Hepatocyte (in vitro differentiated cells): ENCODE results near the gene PSME1.

Experiments
- CTCF ChIP-seq: fragments of 200-600 bp; sonication (generic); IDR thresholded peaks from 2 replicates; pipeline ENCODE4 v1.5.1; 2016; ENCODE audit warnings: antibody characterized with exemption, mild to moderate bottlenecking; ENCODE audit not compliant: poor library complexity
- EZH2 ChIP-seq: fragments of 200-600 bp; sonication (generic); IDR thresholded peaks from 2 replicates; pipeline ENCODE4 v1.6.1; 2016; ENCODE audit warnings: antibody characterized with exemption, mild to moderate bottlenecking, borderline replicate concordance
- EZH2phosphoT487 ChIP-seq: fragments of 200-600 bp; sonication (generic); IDR thresholded peaks from one replicate; pipeline ENCODE4 v1.6.1; 2018; ENCODE audit warnings: antibody characterized with exemption, mild to moderate bottlenecking, low read depth, moderate library complexity; ENCODE audit not compliant: unreplicated experiment, severe bottlenecking

DNA sequence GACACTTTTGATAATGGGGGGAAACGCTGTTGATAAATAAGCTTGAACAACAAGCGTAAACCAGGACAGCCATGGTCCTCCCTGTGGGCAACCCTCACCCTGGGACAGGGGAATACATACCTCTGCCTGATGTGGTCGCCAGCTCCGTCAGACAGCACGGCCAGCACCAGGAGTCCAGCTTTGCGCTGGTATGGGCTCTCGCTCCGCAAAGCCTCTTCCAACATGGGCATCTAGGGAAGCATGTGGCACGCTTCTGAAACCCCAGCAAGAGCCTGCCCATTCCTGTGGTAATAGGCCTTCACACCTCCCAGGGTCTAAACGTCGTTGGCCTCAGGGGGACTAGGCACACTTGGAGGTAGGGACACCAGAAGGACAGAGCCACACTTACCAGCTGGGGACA lies 49.7 kb downstream of the PSME1 start:
- TF ChIP-seq CTCF (no peak), EZH2 (no peak), EZH2phosphoT487 (no peak)
